Stomach (tissue), 9 donors: ENCODE data around the gene ATP11A. TPM values are rescaled to one million over a fixed set of nuclear protein-coding genes. Genes with fewer than 3 reads are reported as not detected.

Source experiments
- DNase-seq, 2 donors: peaks; one replicate each; pipeline versions ENCODE4 v3.0.0 to v3.0.0-alpha.2; 2013 to 2019
- H3K27ac ChIP-seq, 5 donors: fragments of 200-600 bp in 4 of 5; sonication (generic) in 4 of 5; one replicate each; pipeline ENCODE4 v1.5.1; 2013 to 2019; ENCODE audit warnings: mild to moderate bottlenecking in 1 of 5, moderate library complexity in 1 of 5
- H3K27me3 ChIP-seq, 3 donors: fragments of 200-600 bp; sonication (generic); one replicate each; pipeline ENCODE4 v1.5.1; 2017 to 2019; ENCODE audit warnings: mixed run types in 1 of 3
- H3K36me3 ChIP-seq, 4 donors: fragments of 200-600 bp; sonication (generic); 1 replicate in 3 of 4; 2 replicates in 1 of 4; pipeline ENCODE4 v1.5.1; 2016 to 2019
- H3K4me1 ChIP-seq, 4 donors: fragments of 200-600 bp; sonication (generic); one replicate each; pipeline ENCODE4 v1.5.1; 2016 to 2019
- H3K4me3 ChIP-seq, 4 donors: fragments of 200-600 bp; sonication (generic) in 3 of 4; one replicate each; pipeline ENCODE4 v1.5.1; 2016 to 2019; ENCODE audit warnings: mild to moderate bottlenecking in 1 of 4
- H3K9me3 ChIP-seq, 4 donors: fragments of 200-600 bp; sonication (generic); one replicate each; pipeline ENCODE4 v1.5.1; 2016 to 2019
- EP300 ChIP-seq: sonication (generic); formaldehyde crosslinking; IDR thresholded peaks from one replicate; pipeline ENCODE4 v1.6.1; 2017; ENCODE audit warnings: antibody characterized with exemption
- POLR2A ChIP-seq, 4 donors: fragments of 450-650 bp; IDR thresholded peaks; one replicate each; pipeline ENCODE4 v1.6.1; 2016; ENCODE audit warnings: antibody characterized with exemption in 4 of 4, control low read depth in 2 of 4, mild to moderate bottlenecking in 1 of 4, moderate library complexity in 1 of 4
- POLR2AphosphoS5 ChIP-seq, 3 donors: sonication (generic); formaldehyde crosslinking; IDR thresholded peaks; one replicate each; pipeline ENCODE4 v1.6.1; 2016; ENCODE audit warnings: antibody characterized with exemption in 3 of 3
- WGBS, 5 donors: extraction: QIAGEN DNeasy Blood & Tissue Kit in 3 of 5; methylation state at CpG; one replicate each; pipeline versions ENCODE4 v1.1.5 to v1.1.7; 2013 to 2018; 5-methylcytosine and 5-hydroxymethylcytosine counted together
- intact Hi-C: fragments of 100-400 bp; cut with DNase I; formaldehyde crosslinking; loops from one replicate; pipeline ENCODE4 v1.15.1; 2023; ENCODE audit warnings: low total_unique reads
- polyA plus RNA-seq, 3 donors: library from polyadenylated mRNA; stranded (reverse); fragments of 200-250 nt; gene quantifications; one replicate each; pipeline ENCODE4 v1.2.3, GENCODE V29; 2013
- total RNA-seq, 5 donors: library from RNA; depleted of rRNA; stranded (reverse); fragments of >200 nt; gene quantifications; one replicate each; pipeline versions ENCODE4 v1.1.0 to v1.2.3, GENCODE V29; 2014 to 2016
- TF ChIP-seq, protein P1 (sequence below), 7 experiments: fragments of 450-650 bp in 4 of 7; fragments of 200-600 bp in 3 of 7; sonication (generic) in 3 of 7; IDR thresholded peaks; one replicate each; pipeline ENCODE4 v1.5.1; 2016 to 2019; ENCODE audit warnings: antibody characterized with exemption in 7 of 7, control low read depth in 2 of 7, mild to moderate bottlenecking in 1 of 7
- donor health status: healthy with polysubstance abuse.
- donor health status: Bipolar disorder and iron deficiency.
- donor health status: healthy.

The ATP11A gene
- total and polyA plus RNA-seq, 8 donors = 1.1 to 70.9 (median 12.3) TPM

DNA sequence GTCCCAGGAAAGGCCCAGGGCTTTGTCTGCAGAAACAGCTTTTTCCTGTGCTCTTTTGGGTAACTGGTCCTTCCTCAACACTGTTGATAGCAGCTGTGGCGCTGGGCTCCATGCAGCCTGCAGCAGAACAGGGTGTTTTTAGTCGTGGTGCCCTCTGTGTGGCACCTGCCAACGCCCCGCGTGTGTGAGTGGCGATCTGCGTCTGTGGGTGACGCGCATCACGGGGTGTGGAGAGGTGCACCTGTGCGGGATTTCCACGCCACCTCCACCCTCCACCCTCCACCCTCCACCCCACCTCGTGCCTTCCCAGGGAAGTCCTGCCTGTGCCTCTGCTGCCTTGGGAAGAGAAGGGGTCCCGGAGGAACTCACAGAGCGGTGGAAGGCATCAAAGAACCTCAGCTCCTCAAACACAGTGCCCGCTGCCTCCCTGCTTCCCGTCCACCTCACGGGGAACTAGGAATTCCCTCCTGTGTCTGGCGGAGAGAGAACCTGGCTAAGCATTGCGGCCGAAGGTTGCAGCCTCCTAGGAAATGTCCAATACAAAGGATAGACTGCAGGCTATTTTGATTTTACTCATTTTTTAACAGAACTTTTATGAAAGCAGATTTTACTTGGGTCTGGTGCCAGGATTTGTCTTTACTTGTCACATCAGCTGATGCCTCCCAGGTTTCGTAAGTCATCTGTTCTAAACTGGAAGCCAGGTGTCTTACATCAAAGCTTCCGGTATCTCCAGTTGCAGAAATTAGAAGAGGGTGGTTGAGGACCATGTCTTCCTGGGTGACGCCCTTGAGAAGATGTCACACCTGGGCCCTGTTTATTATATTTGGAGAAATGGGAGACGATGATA lies 84.0 kb downstream of the ATP11A start:
- peaks cover 4 to 36% (median 23%) of the 10 kb centered on the region in 4 donors for H3K4me1 ChIP-seq
- H3K36me3 ChIP-seq = no peaks in the 10 kb centered on the region
- H3K4me3 ChIP-seq = no peak overlapping the region
- no peaks in the 10 kb centered on the region for H3K9me3 ChIP-seq
- H3K27me3 ChIP-seq = no peaks in the 10 kb centered on the region
- no peak overlapping the region for H3K27ac ChIP-seq
- intact Hi-C loops = no loop called here
- no peak for TF ChIP-seq POLR2A (IDR thresholded peaks at IDR 0.05)
- no peak for TF ChIP-seq POLR2AphosphoS5 (IDR thresholded peaks at IDR 0.05)
- TF ChIP-seq, protein P1, sequence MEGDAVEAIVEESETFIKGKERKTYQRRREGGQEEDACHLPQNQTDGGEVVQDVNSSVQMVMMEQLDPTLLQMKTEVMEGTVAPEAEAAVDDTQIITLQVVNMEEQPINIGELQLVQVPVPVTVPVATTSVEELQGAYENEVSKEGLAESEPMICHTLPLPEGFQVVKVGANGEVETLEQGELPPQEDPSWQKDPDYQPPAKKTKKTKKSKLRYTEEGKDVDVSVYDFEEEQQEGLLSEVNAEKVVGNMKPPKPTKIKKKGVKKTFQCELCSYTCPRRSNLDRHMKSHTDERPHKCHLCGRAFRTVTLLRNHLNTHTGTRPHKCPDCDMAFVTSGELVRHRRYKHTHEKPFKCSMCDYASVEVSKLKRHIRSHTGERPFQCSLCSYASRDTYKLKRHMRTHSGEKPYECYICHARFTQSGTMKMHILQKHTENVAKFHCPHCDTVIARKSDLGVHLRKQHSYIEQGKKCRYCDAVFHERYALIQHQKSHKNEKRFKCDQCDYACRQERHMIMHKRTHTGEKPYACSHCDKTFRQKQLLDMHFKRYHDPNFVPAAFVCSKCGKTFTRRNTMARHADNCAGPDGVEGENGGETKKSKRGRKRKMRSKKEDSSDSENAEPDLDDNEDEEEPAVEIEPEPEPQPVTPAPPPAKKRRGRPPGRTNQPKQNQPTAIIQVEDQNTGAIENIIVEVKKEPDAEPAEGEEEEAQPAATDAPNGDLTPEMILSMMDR (IDR thresholded peaks at IDR 0.05) = no peak
- TF ChIP-seq EP300 = no peak
- WGBS, 5 donors = 83 to 95% (median 94%) methylated on average over 12 to 25 of the region's 25 CpGs
- no peak for DNase-seq

DNA sequence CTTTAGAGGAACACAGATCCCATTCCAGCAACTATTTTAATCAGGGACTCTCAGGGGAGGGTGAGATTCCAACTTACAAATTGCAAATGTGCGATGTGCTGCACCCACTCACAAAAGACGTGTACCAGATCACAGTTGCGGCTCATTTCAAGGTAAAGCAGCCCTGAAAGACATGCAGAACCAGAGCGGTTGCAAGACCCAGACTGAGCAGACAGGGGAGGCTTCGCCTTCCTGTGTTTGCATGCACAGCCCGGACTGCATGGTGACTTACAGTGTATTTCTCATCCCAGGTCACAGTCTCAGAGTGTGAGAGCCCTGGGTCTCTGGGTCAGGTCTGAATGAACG lies 84.6 kb downstream of the ATP11A start:
- no peaks in the 10 kb centered on the region for H3K27me3 ChIP-seq
- intact Hi-C loops = no loop called here
- no peak overlapping the region for H3K27ac ChIP-seq
- H3K9me3 ChIP-seq = no peaks in the 10 kb centered on the region
- 85 to 96% (median 94%) methylated on average over 7 of the region's 7 CpGs for WGBS, 5 donors
- H3K4me3 ChIP-seq = no peak overlapping the region
- H3K36me3 ChIP-seq = no peaks in the 10 kb centered on the region
- TF ChIP-seq, protein P1 (IDR thresholded peaks at IDR 0.05) = no peak
- TF ChIP-seq POLR2A (IDR thresholded peaks at IDR 0.05) = no peak
- no peak for TF ChIP-seq POLR2AphosphoS5 (IDR thresholded peaks at IDR 0.05)
- TF ChIP-seq EP300 = no peak
- DNase-seq = no peak
- peaks cover 4 to 30% (median 17%) of the 10 kb centered on the region in 4 donors for H3K4me1 ChIP-seq

DNA sequence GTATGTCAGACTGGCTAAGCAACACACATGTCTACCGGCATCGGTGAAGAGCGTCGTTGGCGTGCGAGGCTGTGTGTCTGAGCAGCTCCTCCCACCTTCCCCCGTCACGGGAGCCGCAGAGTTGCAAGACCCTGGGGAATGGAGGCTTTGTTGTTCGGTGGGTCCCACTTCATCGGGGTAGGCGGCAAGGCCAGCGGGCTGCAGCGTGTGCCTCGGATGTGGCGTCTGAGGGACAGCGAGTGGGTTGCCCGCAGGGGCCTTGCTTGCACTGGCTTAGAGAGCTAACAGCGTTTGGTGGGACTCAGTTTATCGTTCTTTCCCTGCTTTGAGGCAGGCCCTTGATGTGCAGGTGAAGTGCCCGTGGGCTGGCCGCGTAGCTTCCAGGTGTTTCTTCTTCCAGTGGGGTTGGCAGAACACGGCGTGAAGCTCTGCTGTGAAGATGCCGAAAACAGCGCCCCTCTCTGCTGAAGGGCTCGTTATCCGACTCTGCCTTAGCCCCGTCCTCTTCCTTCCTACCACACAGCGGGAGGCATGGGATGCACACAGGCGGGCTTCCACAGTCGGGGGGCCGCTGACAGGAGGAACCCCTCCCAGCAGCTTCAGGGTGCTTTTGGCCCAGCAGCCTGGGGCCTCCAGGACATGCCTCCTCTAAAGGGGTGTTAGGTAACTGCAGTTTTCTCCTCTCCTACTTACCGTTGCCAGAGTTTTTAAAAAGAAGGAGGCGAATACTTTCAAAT lies 85.2 kb downstream of the ATP11A start:
- no peaks in the 10 kb centered on the region for H3K36me3 ChIP-seq

DNA sequence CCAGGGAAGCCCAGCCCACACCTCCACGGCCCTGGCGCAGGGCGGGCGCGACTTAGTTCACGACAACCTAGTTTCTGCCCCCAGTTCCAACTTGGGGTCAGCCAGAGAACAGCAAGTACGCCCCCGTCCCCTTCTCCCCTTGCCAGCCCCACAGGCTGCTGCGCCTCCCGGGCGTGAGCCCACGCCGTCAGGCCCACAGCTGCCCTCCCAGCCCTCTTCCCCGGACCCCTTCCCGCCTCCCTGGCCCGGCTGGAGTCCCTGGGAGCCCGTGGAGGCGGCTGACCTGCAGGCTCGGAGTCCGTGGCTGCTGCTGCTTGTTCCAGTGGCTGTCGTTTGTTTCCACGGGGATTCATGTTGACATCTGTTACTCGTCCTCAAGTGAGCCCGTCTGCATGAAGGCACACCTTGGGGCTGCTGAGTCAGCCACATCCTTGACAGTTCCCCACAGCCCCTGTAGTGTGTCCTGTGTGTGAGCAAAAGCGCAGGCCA lies 86.0 kb downstream of the ATP11A start:
- no peak for DNase-seq
- TF ChIP-seq POLR2A (IDR thresholded peaks at IDR 0.05) (no peak), EP300 (no peak), POLR2AphosphoS5 (IDR thresholded peaks at IDR 0.05) (no peak)
- TF ChIP-seq, protein P1 (IDR thresholded peaks at IDR 0.05) = no peak
- peaks cover 4 to 27% (median 15%) of the 10 kb centered on the region in 4 donors for H3K4me1 ChIP-seq
- no peaks in the 10 kb centered on the region for H3K9me3 ChIP-seq
- intact Hi-C loops = no loop called here
- no peak overlapping the region for H3K4me3 ChIP-seq
- WGBS, 5 donors = 90 to 96% (median 92%) methylated on average over 20 to 25 of the region's 25 CpGs
- no peaks in the 10 kb centered on the region for H3K36me3 ChIP-seq
- H3K27ac ChIP-seq = no peak overlapping the region
- H3K27me3 ChIP-seq = no peaks in the 10 kb centered on the region

More for the DNA sequence above, 85.2 kb downstream of the ATP11A start:
- TF ChIP-seq EP300 (no peak), POLR2A (IDR thresholded peaks at IDR 0.05) (no peak), POLR2AphosphoS5 (IDR thresholded peaks at IDR 0.05) (no peak)
- TF ChIP-seq, protein P1 (IDR thresholded peaks at IDR 0.05) = no peak
- H3K27me3 ChIP-seq = no peaks in the 10 kb centered on the region
- no peaks in the 10 kb centered on the region for H3K9me3 ChIP-seq
- intact Hi-C loops = no loop called here
- H3K27ac ChIP-seq = no peak overlapping the region
- WGBS, 5 donors = 93 to 97% (median 96%) methylated on average over 36 of the region's 36 CpGs
- H3K4me3 ChIP-seq = no peak overlapping the region
- H3K4me1 ChIP-seq = peaks cover 4 to 27% (median 16%) of the 10 kb centered on the region in 4 donors
- DNase-seq = no peak
